ENCODE measurements around the gene ATXN10.

The ATXN10 gene

DNA sequence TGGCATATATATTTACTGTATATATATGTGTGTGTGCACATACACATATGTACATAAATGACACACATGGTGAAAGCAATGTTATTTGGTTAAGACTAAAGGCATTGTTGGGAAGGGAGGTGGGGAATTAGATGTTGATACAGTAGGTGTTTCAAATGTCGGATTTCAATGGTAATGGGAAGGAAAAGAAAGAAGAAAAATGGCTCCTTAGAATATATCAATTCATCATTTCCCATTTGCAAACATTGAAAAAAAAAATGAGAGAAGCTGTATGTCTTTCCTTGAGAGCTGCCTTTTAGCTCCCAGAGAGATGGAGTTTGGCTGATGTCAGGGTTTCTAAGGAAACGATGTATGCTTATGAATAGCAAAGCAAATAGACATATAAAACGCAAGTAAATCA lies 33.4 kb upstream of the ATXN10 start:
- TF ChIP-seq, protein P1, sequence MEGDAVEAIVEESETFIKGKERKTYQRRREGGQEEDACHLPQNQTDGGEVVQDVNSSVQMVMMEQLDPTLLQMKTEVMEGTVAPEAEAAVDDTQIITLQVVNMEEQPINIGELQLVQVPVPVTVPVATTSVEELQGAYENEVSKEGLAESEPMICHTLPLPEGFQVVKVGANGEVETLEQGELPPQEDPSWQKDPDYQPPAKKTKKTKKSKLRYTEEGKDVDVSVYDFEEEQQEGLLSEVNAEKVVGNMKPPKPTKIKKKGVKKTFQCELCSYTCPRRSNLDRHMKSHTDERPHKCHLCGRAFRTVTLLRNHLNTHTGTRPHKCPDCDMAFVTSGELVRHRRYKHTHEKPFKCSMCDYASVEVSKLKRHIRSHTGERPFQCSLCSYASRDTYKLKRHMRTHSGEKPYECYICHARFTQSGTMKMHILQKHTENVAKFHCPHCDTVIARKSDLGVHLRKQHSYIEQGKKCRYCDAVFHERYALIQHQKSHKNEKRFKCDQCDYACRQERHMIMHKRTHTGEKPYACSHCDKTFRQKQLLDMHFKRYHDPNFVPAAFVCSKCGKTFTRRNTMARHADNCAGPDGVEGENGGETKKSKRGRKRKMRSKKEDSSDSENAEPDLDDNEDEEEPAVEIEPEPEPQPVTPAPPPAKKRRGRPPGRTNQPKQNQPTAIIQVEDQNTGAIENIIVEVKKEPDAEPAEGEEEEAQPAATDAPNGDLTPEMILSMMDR (IDR thresholded peaks at IDR 0.05): no peak
- Histone ChIP-seq H3K27ac (no peak overlapping the region), H3K4me3 (no peak overlapping the region)
- no peak for DNase-seq (ENCODE audit: low spot score)

DNA sequence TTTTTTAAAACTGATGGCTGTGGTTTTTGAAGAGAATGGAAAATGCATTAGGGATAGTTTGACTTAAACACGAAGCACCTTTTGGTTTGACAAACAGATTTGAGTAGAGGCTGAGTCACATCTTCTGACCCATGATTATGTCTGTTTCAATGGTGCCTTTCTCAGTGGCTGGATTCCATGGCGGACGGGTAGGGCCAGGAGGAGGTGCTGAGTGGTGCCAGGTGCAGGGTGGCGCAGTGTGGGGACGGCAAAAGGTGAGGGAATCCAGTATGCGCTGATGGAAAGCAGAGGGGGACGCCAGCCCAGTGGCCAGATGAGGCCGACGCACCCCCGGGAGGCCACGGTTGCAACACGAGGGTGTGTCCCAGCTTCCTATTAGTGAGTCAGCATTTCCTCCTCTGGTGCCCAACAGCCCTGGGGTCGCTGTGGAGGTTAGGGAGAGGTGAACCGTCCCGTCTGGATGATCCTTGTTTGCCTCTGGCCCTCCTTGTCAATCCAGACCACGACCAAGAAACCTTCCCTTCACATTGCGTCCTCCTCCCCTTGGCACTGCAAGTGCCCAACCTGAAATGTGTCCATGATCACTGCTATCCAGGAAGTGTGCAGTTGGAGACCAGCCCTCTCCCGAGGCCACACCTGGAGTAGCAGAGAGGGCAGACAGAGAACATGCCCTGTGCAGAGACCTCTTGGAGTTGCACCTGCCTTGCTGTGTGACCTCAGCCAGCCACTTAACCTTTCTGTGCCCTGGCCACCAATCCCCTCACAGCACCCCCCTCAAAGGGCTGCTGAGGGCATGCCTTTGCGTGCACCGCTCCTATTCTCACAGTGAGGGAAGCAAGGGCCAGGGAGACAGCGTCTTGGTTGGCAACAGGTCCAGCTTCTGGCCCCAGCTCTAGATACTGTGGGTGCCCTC lies 32.5 kb upstream of the ATXN10 start:
- TF ChIP-seq, protein P1 (IDR thresholded peaks at IDR 0.05): no peak
- DNase-seq (ENCODE audit: low spot score): no peak
- H3K4me3 ChIP-seq: peak overlapping the region; percentile 14
- H3K27ac ChIP-seq: peak overlapping the region in 1 of 2 donors; percentile 22

DNA sequence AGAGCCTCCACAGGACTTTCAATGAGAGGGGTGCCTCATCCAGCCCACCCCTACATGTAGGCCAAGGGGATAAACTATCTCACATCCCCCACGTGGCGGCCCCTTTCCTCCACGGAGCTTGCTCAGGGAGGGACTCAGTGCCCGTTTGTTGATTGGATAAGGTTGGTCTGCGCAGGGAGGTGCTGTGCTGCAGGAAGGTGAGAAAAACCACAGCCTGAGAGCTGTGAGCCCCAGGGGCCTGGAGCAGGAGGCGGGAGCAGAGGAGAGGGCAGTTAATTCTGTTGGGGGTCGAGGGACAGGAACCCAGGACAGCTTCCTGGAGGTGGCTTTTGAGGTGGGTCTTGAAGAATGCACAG lies 31.9 kb upstream of the ATXN10 start:
- H3K4me3 ChIP-seq: no peak overlapping the region
- H3K27ac ChIP-seq: peak overlapping the region in 1 of 2 donors; percentile 22
- DNase-seq (ENCODE audit: low spot score): no peak
- TF ChIP-seq, protein P1 (IDR thresholded peaks at IDR 0.05): no peak

DNA sequence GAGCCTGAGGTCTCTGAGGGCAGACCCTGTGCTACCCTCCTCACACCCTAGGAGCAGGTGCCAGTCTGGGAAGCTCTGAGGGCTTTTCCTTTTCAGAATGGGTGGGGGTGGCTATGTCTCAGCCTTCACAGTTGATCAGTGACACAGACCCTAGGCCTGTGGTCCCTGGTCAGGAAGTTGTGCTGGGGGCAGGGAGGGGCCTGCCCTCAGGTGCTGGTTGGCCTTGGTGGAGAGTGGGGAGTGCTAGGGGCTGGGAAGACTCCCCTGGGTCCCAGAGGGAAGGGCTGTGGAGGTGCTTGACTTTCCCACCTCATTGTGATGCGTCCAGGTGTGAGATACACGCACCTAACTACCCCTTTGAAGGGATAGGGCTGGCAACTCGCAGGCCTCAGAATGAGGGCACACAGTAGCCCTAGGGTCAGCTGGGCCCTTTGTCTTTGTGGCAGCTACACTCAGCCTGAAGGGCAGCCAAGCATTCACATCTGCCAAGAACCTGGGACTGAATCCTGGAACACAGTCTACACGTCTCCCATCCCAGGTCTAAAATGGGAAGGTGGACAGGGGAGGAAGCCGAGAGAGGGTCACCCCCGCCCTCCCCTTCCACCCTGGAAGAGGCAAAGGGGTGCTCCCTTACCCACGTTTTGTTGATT lies 31.2 kb upstream of the ATXN10 start:
- Histone ChIP-seq H3K4me3 (no peak overlapping the region), H3K27ac (no peak overlapping the region)
- TF ChIP-seq, protein P1 (IDR thresholded peaks at IDR 0.05): no peak
- no peak for DNase-seq (ENCODE audit: low spot score)

DNA sequence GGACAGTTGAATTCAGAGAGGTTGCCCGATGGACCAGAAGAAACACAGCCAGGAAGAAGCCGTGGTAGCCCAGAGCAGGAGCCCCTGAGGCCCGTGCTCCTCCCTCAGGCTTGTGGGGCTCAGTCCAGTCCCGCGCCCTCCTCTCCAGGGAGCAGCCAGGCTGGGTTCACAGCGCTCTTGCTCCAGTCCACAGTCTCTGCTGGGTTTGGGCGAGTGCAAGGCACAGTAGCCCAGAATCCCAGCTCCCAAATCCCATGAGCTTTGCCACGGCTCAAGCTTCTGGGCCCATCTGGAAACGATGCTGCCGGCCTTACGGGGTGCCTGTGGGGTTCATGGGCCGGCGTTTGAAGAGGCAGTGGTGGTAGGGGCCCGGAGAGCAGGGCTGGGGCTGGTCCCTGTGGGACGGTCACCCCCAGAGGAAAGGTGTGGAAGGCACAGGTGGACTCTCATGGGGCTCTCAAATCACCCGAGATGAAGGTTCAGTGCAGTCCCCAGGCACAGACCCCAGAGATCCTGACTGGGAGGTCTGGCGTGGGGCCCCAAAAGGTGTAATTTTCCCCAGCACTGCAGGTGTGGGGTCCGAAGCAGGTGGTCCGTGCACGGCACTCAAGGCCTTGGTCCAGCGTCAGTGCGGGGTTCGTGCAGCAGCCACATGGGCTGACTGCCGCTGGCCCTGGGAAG lies 30.6 kb upstream of the ATXN10 start:
- Histone ChIP-seq H3K27ac (no peak overlapping the region), H3K4me3 (no peak overlapping the region)
- TF ChIP-seq, protein P1 (IDR thresholded peaks at IDR 0.05): no peak
- no peak for DNase-seq (ENCODE audit: low spot score)

DNA sequence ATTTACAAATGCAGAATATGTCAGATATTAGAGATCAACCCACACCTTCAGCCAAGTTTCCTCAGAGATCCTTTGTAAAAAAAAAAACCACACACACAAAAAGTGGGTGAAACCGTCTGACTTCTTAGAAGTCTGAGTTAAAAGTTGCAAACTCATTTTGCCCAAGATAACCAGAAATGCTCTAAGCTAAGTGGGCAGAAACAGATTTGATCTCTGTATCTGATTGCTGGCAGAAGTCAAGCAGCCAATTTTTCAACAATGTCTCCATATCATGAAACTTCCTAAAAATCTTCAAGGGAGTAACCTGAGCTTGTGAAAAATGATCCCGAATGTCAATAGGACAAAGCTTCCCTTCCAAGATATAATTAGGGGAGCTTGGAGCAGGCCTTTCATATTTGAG lies 28.6 kb upstream of the ATXN10 start:
- TF ChIP-seq, protein P1 (IDR thresholded peaks at IDR 0.05): no peak
- no peak overlapping the region for H3K4me3 ChIP-seq
- H3K27ac ChIP-seq: no peak overlapping the region
- no peak for DNase-seq (ENCODE audit: low spot score)
